Fibroblast of villous mesenchyme (primary cell): ENCODE data around the gene HEXB. TPM values are rescaled to one million over a fixed set of nuclear protein-coding genes. Genes with fewer than 3 reads are reported as not detected.

Experiments
- DNase-seq: peaks from one replicate; pipeline ENCODE4 v3.0.0-alpha.2; 2010; ENCODE audit warnings: low read depth
- H3K4me3 ChIP-seq: 2 replicates; pipeline ENCODE4 v1.5.1; 2011; ENCODE audit warnings: low read depth, mild to moderate bottlenecking, low read length
- small RNA-seq: library from RNA; depleted of rRNA; stranded (forward); fragments of <200 nt; gene quantifications from one replicate; pipeline ENCODE3, GENCODE V24; 2012
- total RNA-seq: library from RNA; depleted of rRNA; stranded (reverse); fragments of >200 nt; gene quantifications from 2 replicates; pipeline ENCODE4 v1.2.3, GENCODE V29; 2012
- TF ChIP-seq, protein P1 (sequence below): IDR thresholded peaks from 2 replicates; pipeline ENCODE4 v1.5.1; 2012; ENCODE audit warnings: low read depth, mild to moderate bottlenecking, low read length; ENCODE audit not compliant: insufficient read depth

Gene HEXB
- total RNA-seq, 1 donor = 187 TPM

DNA sequence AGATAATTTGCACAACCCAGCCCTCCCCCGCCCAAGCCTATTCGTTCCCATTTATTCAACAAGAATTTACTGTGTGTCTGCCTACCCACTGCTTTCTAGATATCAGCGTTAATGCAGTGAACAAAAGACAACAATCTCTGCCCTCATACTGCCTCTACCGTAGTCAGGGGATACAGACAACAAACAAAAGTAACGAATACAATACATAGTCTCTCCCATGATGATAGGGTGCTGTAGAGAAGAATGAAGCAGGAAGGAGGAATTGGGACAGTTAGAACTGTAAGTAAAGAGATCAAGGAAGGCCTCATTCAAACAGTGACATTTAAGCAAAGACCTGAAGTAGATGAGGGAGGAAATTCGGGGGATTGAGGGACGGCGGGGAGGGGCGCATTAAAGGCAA lies 80.2 kb downstream of the HEXB start:
- peak overlapping the region; percentile 100 for H3K4me3 ChIP-seq
- TF ChIP-seq, protein P1, sequence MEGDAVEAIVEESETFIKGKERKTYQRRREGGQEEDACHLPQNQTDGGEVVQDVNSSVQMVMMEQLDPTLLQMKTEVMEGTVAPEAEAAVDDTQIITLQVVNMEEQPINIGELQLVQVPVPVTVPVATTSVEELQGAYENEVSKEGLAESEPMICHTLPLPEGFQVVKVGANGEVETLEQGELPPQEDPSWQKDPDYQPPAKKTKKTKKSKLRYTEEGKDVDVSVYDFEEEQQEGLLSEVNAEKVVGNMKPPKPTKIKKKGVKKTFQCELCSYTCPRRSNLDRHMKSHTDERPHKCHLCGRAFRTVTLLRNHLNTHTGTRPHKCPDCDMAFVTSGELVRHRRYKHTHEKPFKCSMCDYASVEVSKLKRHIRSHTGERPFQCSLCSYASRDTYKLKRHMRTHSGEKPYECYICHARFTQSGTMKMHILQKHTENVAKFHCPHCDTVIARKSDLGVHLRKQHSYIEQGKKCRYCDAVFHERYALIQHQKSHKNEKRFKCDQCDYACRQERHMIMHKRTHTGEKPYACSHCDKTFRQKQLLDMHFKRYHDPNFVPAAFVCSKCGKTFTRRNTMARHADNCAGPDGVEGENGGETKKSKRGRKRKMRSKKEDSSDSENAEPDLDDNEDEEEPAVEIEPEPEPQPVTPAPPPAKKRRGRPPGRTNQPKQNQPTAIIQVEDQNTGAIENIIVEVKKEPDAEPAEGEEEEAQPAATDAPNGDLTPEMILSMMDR = no peak
- peak; percentile 16 for DNase-seq

DNA sequence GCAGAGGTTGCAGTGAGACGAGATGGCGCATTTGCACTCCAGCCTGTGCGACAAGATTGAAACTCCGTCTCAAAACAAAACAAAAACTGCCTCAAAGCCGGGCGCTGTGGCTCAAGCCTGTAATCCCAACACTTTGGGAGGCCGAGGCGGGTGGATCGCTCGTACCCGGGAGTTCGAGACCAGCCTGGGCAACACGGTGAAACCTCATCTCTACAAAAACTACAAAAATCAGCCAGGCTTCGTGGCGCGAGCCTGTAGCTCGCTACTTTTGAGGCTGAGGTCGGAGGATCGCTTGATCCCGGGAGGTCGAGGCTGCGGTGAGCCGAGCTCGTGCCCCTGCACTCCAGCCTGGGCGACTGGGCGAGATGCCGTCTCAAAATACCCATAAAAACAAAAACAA lies 80.9 kb downstream of the HEXB start:
- H3K4me3 ChIP-seq = peak overlapping the region; percentile 100
- DNase-seq = no peak
- TF ChIP-seq, protein P1 = no peak

DNA sequence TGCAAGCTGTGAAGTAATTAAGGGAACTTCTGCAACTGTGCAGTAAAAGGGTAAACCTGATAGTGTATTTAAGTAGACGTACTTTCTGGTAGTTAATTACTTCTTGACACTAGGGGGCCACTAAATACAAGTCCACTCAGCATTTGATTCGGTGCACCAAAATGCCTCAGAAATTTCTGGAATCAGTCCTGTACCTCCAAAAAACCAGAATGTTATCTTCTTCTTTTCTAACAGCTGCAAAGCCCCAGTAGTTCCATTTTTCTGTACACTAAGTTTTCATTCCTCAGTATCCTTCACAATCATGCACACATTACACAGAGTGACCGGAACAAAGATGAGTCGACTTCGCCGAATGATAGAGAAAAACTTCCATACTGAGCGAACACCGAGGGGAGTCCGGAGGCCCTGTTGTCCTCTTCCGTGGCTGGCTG lies 81.4 kb downstream of the HEXB start:
- TF ChIP-seq, protein P1 = peak; percentile 48
- peak overlapping the region; percentile 100 for H3K4me3 ChIP-seq
- peak; percentile 72 for DNase-seq

GRCh38 chr5:74766849-74767578 lies 82.0 kb downstream of the HEXB start, which contains the start of the genes GFM2 and NSA2:
Gene GFM2 (minus strand): TSS chr5:74767117. CDS start chr5:74763742, 3,375 bp downstream.
Gene NSA2 (plus strand): TSS chr5:74767249. CDS start chr5:74767361, 112 bp downstream.
- H3K4me3 ChIP-seq = peak within 1 kb of the TSS; percentile 100
- peak; percentile 96 for DNase-seq
- TF ChIP-seq, protein P1 = no peak

DNA sequence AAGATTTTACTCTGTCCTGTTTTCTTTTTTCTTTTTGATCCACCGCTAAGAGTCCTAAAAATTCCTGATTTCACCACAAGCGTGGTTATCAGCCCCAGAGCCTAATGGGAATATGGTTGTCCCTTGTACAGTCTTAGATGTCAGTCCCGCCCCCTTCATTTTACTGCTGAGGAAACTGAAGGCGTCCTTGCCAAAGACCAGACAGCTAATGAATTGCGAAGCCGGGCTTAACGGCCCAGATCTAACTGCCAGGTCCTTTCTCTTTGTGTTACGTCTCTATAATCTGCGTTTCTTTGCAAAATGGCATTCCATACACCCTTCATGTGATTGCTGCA lies 82.5 kb downstream of the HEXB start:
- peak overlapping the region; percentile 100 for H3K4me3 ChIP-seq
- DNase-seq = peak; percentile 78
- TF ChIP-seq, protein P1 = no peak

Small RNA genes lying within 50 kb of the gene (small RNA-seq; reads per million reads assigned to genes)
- gene RNU6-658P = not detected

Other genes starting within 250 kb of the HEXB start
- gene ENC1, start 44.5 kb upstream of the HEXB start, total RNA-seq = 50.3 and 72.1 TPM in 2 replicates
- gene GFM2, start 81.9 kb downstream of the HEXB start, total RNA-seq = 30.6 and 53.5 TPM in 2 replicates
- gene NSA2, start 82.0 kb downstream of the HEXB start, total RNA-seq = 66.1 and 74.4 TPM in 2 replicates
- gene FAM169A, start 181.2 kb downstream of the HEXB start, total RNA-seq = 1.3 and 3.9 TPM in 2 replicates